SK-N-DZ (cell line): ENCODE measurements around the gene KSR1.

Experiments used
- DNase-seq: peaks from one replicate; pipeline ENCODE4 v3.0.0-alpha.2; 2015; ENCODE audit warnings: low spot score

KSR1 gene

GRCh38 chr17:27569884-27570577 lies 113.8 kb downstream of the KSR1 start:
- peak; percentile 50 for DNase-seq

GRCh38 chr17:27570578-27570914 lies 114.3 kb downstream of the KSR1 start:
- no peak for DNase-seq

- no peak for DNase-seq
Observed at GRCh38 chr17:27571563-27572352, 115.5 kb downstream of the KSR1 start.

- DNase-seq = no peak
Observed at GRCh38 chr17:27572665-27573064, 116.4 kb downstream of the KSR1 start.

- DNase-seq = no peak
Observed at GRCh38 chr17:27573548-27573947, 117.3 kb downstream of the KSR1 start.

- no peak for DNase-seq
Observed at GRCh38 chr17:27573971-27574525, 117.8 kb downstream of the KSR1 start.

- no peak for DNase-seq
Observed at GRCh38 chr17:27575096-27575911, 119.1 kb downstream of the KSR1 start.

- DNase-seq = no peak
Observed at GRCh38 chr17:27575912-27576252, 119.6 kb downstream of the KSR1 start.

GRCh38 chr17:27576477-27577083 lies 120.3 kb downstream of the KSR1 start:
- DNase-seq = no peak

GRCh38 chr17:27577121-27577761 lies 121.0 kb downstream of the KSR1 start:
- DNase-seq = peak; percentile 55

GRCh38 chr17:27577884-27578717 lies 121.9 kb downstream of the KSR1 start:
- peak; percentile 40 for DNase-seq

GRCh38 chr17:27578718-27579085 lies 122.5 kb downstream of the KSR1 start:
- DNase-seq = no peak

GRCh38 chr17:27579304-27579703 lies 123.1 kb downstream of the KSR1 start:
- DNase-seq = no peak

- DNase-seq = no peak
Observed at GRCh38 chr17:27579897-27580321, 123.7 kb downstream of the KSR1 start.

- no peak for DNase-seq
Observed at GRCh38 chr17:27581016-27581415, 124.8 kb downstream of the KSR1 start.

GRCh38 chr17:27582696-27583095 lies 126.4 kb downstream of the KSR1 start:
- no peak for DNase-seq

- no peak for DNase-seq
Observed at GRCh38 chr17:27585153-27585681, 129.0 kb downstream of the KSR1 start.

GRCh38 chr17:27585792-27586191 lies 129.5 kb downstream of the KSR1 start:
- DNase-seq = no peak

GRCh38 chr17:27586203-27586721 lies 130.0 kb downstream of the KSR1 start:
- DNase-seq = peak; percentile 50

GRCh38 chr17:27588354-27588753 lies 132.1 kb downstream of the KSR1 start:
- DNase-seq = no peak
